Activated T-helper 1 cell treated with Interleukin-2 at 50 U/mL for 16 hours (primary cell): ENCODE measurements around the gene NMUR2.

Experiments
- DNase-seq: peaks from one replicate; pipeline ENCODE4 v3.0.0-alpha.2; 2020; ENCODE audit warnings: low read depth

NMUR2 gene

GRCh38 chr5:152405145-152405544 is at the start of gene NMUR2:
TSS of gene NMUR2 (minus strand) at chr5:152405279. CDS start at chr5:152405113, 166 bp downstream.
- DNase-seq, result no peak

GRCh38 chr5:152443935-152444334 is 38.9 kb upstream of the NMUR2 start:
- no peak for DNase-seq

- DNase-seq, result no peak
These were observed 34.7 kb upstream of the NMUR2 start for GRCh38 chr5:152439791-152440190.

- DNase-seq, result no peak
These were observed 32.8 kb upstream of the NMUR2 start for GRCh38 chr5:152437866-152438265.

- DNase-seq, result no peak
These were observed 22.6 kb upstream of the NMUR2 start for GRCh38 chr5:152427721-152428120.

GRCh38 chr5:152425083-152425482 is 20.0 kb upstream of the NMUR2 start:
- no peak for DNase-seq

- no peak for DNase-seq
These were observed 19.4 kb upstream of the NMUR2 start for GRCh38 chr5:152424501-152424900.

GRCh38 chr5:152422081-152422480 is 17.0 kb upstream of the NMUR2 start:
- DNase-seq, result no peak

GRCh38 chr5:152412129-152412528 is 7.0 kb upstream of the NMUR2 start:
- no peak for DNase-seq

- no peak for DNase-seq
These were observed 1.0 kb upstream of the NMUR2 start for GRCh38 chr5:152406082-152406481.

GRCh38 chr5:152404494-152404893 is 585 bp downstream of the NMUR2 start:
- DNase-seq, result no peak

GRCh38 chr5:152403046-152403445 is 2.0 kb downstream of the NMUR2 start:
- no peak for DNase-seq

- DNase-seq, result no peak
These were observed 4.2 kb downstream of the NMUR2 start for GRCh38 chr5:152400846-152401245.

- no peak for DNase-seq
These were observed 7.5 kb downstream of the NMUR2 start for GRCh38 chr5:152397581-152397980.

- no peak for DNase-seq
These were observed 11.6 kb downstream of the NMUR2 start for GRCh38 chr5:152393441-152393840.

- no peak for DNase-seq
These were observed 15.8 kb downstream of the NMUR2 start for GRCh38 chr5:152389208-152389849.

GRCh38 chr5:152388610-152389009 is 16.5 kb downstream of the NMUR2 start:
- DNase-seq, result no peak

- no peak for DNase-seq
These were observed 24.5 kb downstream of the NMUR2 start for GRCh38 chr5:152380415-152381123.

- DNase-seq, result no peak
These were observed 25.7 kb downstream of the NMUR2 start for GRCh38 chr5:152379331-152379730.

GRCh38 chr5:152378730-152379129 is 26.3 kb downstream of the NMUR2 start:
- DNase-seq, result no peak

- DNase-seq, result no peak
These were observed 28.2 kb downstream of the NMUR2 start for GRCh38 chr5:152376886-152377285.

- DNase-seq, result no peak
These were observed 30.3 kb downstream of the NMUR2 start for GRCh38 chr5:152374711-152375275.

- DNase-seq, result no peak
These were observed 32.2 kb downstream of the NMUR2 start for GRCh38 chr5:152372875-152373274.
